GM12878 (cell line): ENCODE results near the gene CCZ1B.

ENCODE experiments used
- CTCF ChIP-seq, 3 experiments: IDR thresholded peaks in 2 of 3; conservative IDR thresholded peaks in 1 of 3; 2 replicates each; pipeline ENCODE4 v1.5.1; 2011; ENCODE audit warnings: low read depth in 3 of 3, low read length in 3 of 3, mild to moderate bottlenecking in 3 of 3, control low read depth in 2 of 3, moderate library complexity in 2 of 3, inconsistent platforms in 1 of 3, mixed read lengths in 1 of 3; ENCODE audit not compliant: control insufficient read depth in 2 of 3, insufficient read depth in 1 of 3; ENCODE audit errors: extremely low read depth in 1 of 3
- LARP7 ChIP-seq: fragments of 450-650 bp; IDR thresholded peaks from 2 replicates; pipeline ENCODE4 v1.6.1; 2017; ENCODE audit warnings: mild to moderate bottlenecking
- RAD21 ChIP-seq: IDR thresholded peaks from 2 replicates; pipeline ENCODE4 v1.6.1; 2011; ENCODE audit warnings: mild to moderate bottlenecking, low read depth, low read length, moderate library complexity; ENCODE audit not compliant: insufficient read depth
- SP1 ChIP-seq: IDR thresholded peaks from one replicate; pipeline ENCODE4 v1.6.1; 2011; ENCODE audit warnings: low read depth, low read length
- USF1 ChIP-seq: IDR thresholded peaks from 2 replicates; pipeline ENCODE4 v1.6.1; 2011; ENCODE audit warnings: borderline replicate concordance, low read depth, mild to moderate bottlenecking, moderate library complexity, mixed read lengths, low read length; ENCODE audit not compliant: insufficient read depth; ENCODE audit errors: extremely low read length

- TF ChIP-seq RAD21 (no peak), LARP7 (no peak), USF1 (no peak), CTCF (IDR thresholded peaks at IDR 0.05 in 2 of 3, conservative IDR thresholded peaks at IDR 0.05 in 1 of 3; ENCODE audit: control insufficient read depth in 2 of 3, extremely low read depth in 1 of 3, insufficient read depth in 1 of 3, low read depth in 3 of 3, low read length in 3 of 3) (no peak), SP1 (no peak)
Observed at GRCh38 chr7:6833636-6834035, 7.6 kb upstream of the CCZ1B start.
